Esophagus muscularis mucosa (tissue), 4 donors: ENCODE measurements around the gene SUMO2. TPM values are rescaled to one million over a fixed set of nuclear protein-coding genes. Genes with fewer than 3 reads are reported as not detected.
"Not testable (repeated sequence)": the region's sequence is repeated elsewhere in the genome, so short reads cannot be mapped to it uniquely, and the experiment has no call there.

ENCODE experiments used
- DNase-seq: peaks from one replicate; pipeline ENCODE4 v3.0.0-alpha.2; 2017; ENCODE audit errors: extremely low spot score
- H3K27ac ChIP-seq, 4 donors: fragments of 200-600 bp; sonication (generic); replicated peaks in 1 of 4; 1 replicate in 3 of 4; 2 replicates in 1 of 4; pipeline ENCODE4 v1.5.1; 2016 to 2019; ENCODE audit warnings: mild to moderate bottlenecking in 1 of 4
- H3K27me3 ChIP-seq, 4 donors: fragments of 200-600 bp; sonication (generic); one replicate each; pipeline versions ENCODE4 v1.5.1 to v1.6.0; 2016 to 2019
- H3K36me3 ChIP-seq, 4 donors: fragments of 200-600 bp; sonication (generic); one replicate each; pipeline ENCODE4 v1.5.1; 2016 to 2019
- H3K4me1 ChIP-seq, 4 donors: fragments of 200-600 bp; sonication (generic); one replicate each; pipeline ENCODE4 v1.5.1; 2016 to 2019
- H3K4me3 ChIP-seq, 4 donors: fragments of 200-600 bp; sonication (generic); 1 replicate in 2 of 4; 2 replicates in 2 of 4; pipeline ENCODE4 v1.5.1; 2016 to 2019; ENCODE audit warnings: mild to moderate bottlenecking in 4 of 4, moderate library complexity in 1 of 4
- H3K9me3 ChIP-seq, 4 donors: fragments of 200-600 bp; sonication (generic); 1 replicate in 3 of 4; 2 replicates in 1 of 4; pipeline ENCODE4 v1.5.1; 2016 to 2019
- CTCF ChIP-seq, 3 experiments: fragments of 200-600 bp in 2 of 3; fragments of 450-650 bp in 1 of 3; sonication (generic) in 2 of 3; IDR thresholded peaks; one replicate each; pipeline ENCODE4 v1.5.1; 2017 to 2019; ENCODE audit warnings: antibody characterized with exemption in 3 of 3, mild to moderate bottlenecking in 2 of 3, moderate library complexity in 1 of 3
- EP300 ChIP-seq: sonication (generic); formaldehyde crosslinking; IDR thresholded peaks from one replicate; pipeline ENCODE4 v1.6.1; 2017; ENCODE audit warnings: antibody characterized with exemption
- POLR2A ChIP-seq: fragments of 450-650 bp; IDR thresholded peaks from one replicate; pipeline ENCODE4 v1.6.1; 2017; ENCODE audit warnings: antibody characterized with exemption, moderate library complexity, mild to moderate bottlenecking, low read depth
- POLR2AphosphoS5 ChIP-seq, 2 donors: sonication (generic); formaldehyde crosslinking; IDR thresholded peaks; one replicate each; pipeline ENCODE4 v1.6.1; 2017; ENCODE audit warnings: antibody characterized with exemption in 2 of 2
- WGBS: methylation state at CpG from one replicate; pipeline ENCODE4 v1.1.5; 2018; 5-methylcytosine and 5-hydroxymethylcytosine counted together
- intact Hi-C: fragments of 100-400 bp; cut with DNase I; formaldehyde crosslinking; loops from one replicate; pipeline ENCODE4 v1.15.1; 2023
- total RNA-seq, 4 donors: library from RNA; depleted of rRNA; stranded (reverse); fragments of >200 nt; gene quantifications; one replicate each; pipeline versions ENCODE4 v1.1.0 to v1.2.1, GENCODE V29; 2016

Gene SUMO2
- total RNA-seq, 4 donors from 2014 or later, result 64.4 to 101 (median 80.0) TPM

GRCh38 chr17:75160211-75160610 is 22.5 kb downstream of the SUMO2 start:
- 92% methylated on average over 5 of the region's 5 CpGs for WGBS
- DNase-seq, result no peak

GRCh38 chr17:75159196-75160031 is 23.3 kb downstream of the SUMO2 start:
- no peak for DNase-seq
- Histone ChIP-seq H3K4me1 (peaks cover 3 to 7% (median 6%) of the 10 kb centered on the region in 4 donors), H3K27me3 (no peaks in the 10 kb centered on the region), H3K4me3 (no peak overlapping the region), H3K9me3 (no peaks in the 10 kb centered on the region), H3K27ac (no peak overlapping the region), H3K36me3 (peaks cover 0 to 22% (median 6%) of the 10 kb centered on the region in 4 donors)
- TF ChIP-seq POLR2A (no peak), EP300 (no peak), CTCF (IDR thresholded peaks at IDR 0.05) (no peak), POLR2AphosphoS5 (IDR thresholded peaks at IDR 0.05) (no peak)
- 97% methylated on average over 4 of the region's 4 CpGs for WGBS
- intact Hi-C loops, result no loop called here

More at GRCh38 chr17:75160211-75160610, 22.5 kb downstream of the SUMO2 start:
- TF ChIP-seq POLR2AphosphoS5 (IDR thresholded peaks at IDR 0.05), result no peak
- TF ChIP-seq POLR2A, result no peak
- no peak for TF ChIP-seq CTCF (IDR thresholded peaks at IDR 0.05)
- TF ChIP-seq EP300, result no peak
- Histone ChIP-seq H3K4me1 (peaks cover 0 to under 1% (median 0%) of the 10 kb centered on the region in 4 donors), H3K4me3 (no peak overlapping the region), H3K27ac (no peak overlapping the region), H3K9me3 (no peaks in the 10 kb centered on the region), H3K36me3 (peaks cover 4 to 30% (median 14%) of the 10 kb centered on the region in 4 donors), H3K27me3 (no peaks in the 10 kb centered on the region)
- intact Hi-C loops, result no loop called here

GRCh38 chr17:75158480-75158879 is 24.3 kb downstream of the SUMO2 start:
- H3K36me3 ChIP-seq, result peaks cover 0 to 14% (median 2%) of the 10 kb centered on the region in 4 donors
- H3K27ac ChIP-seq, H3K27me3 ChIP-seq, H3K9me3 ChIP-seq, H3K4me3 ChIP-seq, intact Hi-C loops, DNase-seq: not testable (repeated sequence)
- peaks cover 6 to 12% (median 11%) of the 10 kb centered on the region in 4 donors for H3K4me1 ChIP-seq
- 89% methylated on average over 8 of the region's 8 CpGs for WGBS

GRCh38 chr17:75155191-75155601 is 27.6 kb downstream of the SUMO2 start:
- H3K4me3 ChIP-seq, result peak overlapping the region in 2 of 4 donors; percentile 79 to 95
- H3K27ac ChIP-seq, result peak overlapping the region in 2 of 4 donors; percentile 52 to 86
- peaks cover 0 to 8% (median 0%) of the 10 kb centered on the region in 4 donors for H3K36me3 ChIP-seq
- no peak for DNase-seq
- H3K4me1 ChIP-seq, result peaks cover 11 to 23% (median 21%) of the 10 kb centered on the region in 4 donors
- H3K27me3 ChIP-seq, result no peaks in the 10 kb centered on the region
- H3K9me3 ChIP-seq, result no peaks in the 10 kb centered on the region
- intact Hi-C loops, result no loop called here
- WGBS, result 95% methylated on average over 3 of the region's 3 CpGs
- no peak for TF ChIP-seq CTCF (IDR thresholded peaks at IDR 0.05)
- no peak for TF ChIP-seq POLR2AphosphoS5 (IDR thresholded peaks at IDR 0.05)
- no peak for TF ChIP-seq POLR2A
- no peak for TF ChIP-seq EP300
